COLO829 (cell line): ENCODE measurements around the gene CIDEA.
A peak's percentile ranks its signal among the peaks of the same experiment; 100 is the strongest.

Experiments
- DNase-seq: peaks from one replicate; pipeline ENCODE4 v3.0.0; 2012; ENCODE audit warnings: low spot score

CIDEA gene

DNA sequence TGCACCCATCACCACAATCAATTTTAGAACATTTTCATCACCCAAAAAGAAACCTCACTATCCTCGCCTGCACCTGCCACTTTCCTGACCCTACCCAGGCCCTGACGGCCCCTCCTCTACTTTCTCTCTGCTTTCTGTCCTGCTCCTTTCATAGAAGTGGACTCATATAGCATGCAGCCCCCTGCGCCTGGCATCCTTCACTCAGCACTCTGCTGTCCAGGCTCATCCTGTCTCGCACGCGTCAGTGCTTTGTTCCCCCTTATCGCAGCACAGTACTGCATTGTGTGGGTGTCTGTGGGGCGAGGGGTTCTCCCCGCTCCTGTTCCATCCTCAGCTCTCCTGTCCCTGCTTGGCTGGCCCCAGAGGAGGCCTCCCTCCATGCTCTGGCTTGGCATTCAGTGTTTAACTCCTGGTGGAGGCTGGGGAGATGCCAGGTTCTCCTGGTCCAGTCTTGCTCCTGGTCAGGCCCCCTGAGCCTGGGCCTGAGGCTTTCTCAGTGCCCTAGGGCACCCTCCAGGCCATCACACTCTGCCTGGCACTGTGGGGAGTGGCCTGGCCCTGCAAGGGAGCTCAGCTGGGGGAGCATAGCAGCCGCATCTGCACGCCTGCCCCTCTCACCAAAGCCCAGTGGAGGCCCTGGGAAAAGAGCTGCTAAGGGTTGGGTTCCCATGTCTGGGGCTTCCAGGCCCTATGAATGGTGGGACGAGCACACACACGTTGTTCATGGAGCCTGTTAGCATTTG, 47.3 kb downstream of the CIDEA start:
- no peak for DNase-seq

DNA sequence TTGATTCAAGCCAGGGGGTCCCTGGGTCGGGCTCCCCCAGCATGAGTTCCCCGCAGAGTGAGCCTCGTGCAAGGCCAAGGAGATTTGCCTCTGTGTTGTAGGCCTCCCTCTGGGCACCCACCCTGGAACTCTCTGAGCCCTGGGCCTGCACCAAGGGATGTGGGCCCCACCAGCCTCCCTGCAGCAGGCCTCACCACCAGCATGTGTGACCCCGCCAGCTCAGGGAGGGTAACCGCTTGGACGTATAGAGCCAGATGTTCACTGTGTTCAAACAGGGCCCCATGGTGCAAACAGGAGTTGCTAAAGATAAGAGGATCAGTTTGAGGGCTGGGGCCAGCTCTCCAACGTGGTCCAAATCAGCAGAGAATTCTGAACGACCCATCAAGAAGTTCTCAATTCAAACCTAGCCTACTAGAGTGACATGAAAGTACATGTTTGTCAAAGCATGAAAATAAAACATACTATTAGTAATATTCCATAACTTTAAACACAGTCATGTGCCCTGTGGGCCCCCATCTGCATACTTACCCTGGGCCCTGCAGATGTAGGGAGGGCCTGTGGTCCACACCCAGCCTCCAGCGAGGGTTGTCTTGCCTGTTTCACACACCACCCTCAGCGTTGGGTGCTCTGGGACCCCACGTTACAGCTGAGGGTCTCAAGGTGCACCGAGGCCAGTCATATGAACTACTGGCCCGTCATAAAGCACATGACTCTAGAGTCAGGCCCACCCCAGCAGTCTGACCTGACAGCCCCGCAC, 48.4 kb downstream of the CIDEA start:
- no peak for DNase-seq

- DNase-seq = no peak
Measured at GRCh38 chr18:12304351-12305210, 50.4 kb downstream of the CIDEA start.

- DNase-seq = no peak
Measured at GRCh38 chr18:12305211-12305610, 51.0 kb downstream of the CIDEA start.

DNA sequence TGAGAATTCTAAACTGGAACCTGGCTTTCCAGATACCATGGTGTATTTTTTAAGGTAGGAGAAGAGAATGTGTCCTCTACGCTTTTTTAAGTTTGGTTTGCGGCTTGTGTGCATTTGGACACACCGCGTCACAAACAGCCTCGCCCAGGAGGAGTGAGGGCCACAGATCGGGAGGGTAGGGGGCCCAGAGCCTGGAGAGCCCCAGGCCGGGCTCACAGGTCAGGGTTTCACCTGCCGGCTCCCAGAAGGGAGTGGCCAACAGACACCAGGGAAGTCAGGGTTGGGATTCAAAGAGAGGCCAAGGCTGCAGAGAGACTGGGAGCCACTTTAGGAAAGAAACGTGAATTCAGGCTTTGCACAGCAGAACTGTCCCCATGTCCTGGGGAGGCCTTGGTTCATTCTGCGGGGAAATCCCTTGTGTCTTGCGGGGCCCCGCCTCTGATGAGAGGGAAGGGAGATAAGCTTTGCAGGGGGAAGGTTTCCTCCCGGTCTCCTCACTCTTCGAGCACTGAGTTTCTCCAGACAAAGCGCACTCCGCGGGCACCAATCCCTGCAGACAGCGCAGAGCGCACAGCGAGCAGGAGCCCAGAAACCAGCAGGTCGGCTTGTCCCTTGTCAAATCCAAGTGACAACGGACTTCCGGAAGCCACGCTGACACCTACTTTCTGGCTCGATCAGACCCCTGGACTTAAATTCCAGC, 51.9 kb downstream of the CIDEA start:
- DNase-seq = no peak

GRCh38 chr18:12306752-12307700, 52.9 kb downstream of the CIDEA start:
- no peak for DNase-seq

DNA sequence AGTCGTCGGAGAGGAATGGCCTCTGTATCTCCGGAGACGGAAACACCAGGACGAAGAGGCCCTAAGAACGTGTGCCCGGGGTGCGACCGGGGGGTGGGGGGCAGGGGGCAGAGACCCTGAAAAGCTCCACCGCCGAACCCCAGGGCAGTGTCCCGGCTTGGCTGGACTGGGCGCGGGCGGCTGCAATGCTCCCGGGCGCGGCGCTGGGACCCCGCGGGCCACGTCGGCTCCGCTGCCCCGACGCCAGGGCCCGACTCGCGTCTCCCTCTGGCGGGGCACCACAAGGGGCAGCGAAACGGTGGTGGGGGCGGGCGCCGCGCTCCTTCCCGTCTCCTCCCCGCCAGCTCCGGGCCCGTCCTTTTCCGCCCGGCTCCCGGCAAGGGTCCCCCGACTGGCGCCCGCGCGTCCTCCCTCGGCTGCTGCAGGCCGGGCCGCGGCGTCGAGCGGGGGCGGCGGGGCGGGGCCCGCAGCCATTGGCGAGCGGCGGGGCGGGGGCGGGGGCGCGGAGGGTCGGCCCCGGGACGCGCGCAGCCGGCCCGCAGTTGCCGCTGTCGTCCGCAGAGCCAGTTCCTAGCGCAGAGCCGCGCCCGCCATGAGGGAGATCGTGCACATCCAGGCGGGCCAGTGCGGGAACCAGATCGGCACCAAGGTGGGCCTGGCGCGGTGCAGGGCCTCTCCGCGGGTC, 53.7 kb downstream of the CIDEA start, which contains the start of gene TUBB6:
Gene TUBB6, plus strand, starts transcription at position 541 of the 685 bp plus-strand sequence. Its CDS starts 52 bp downstream, at position 593.
- DNase-seq = no peak

GRCh38 chr18:12308386-12309100, 54.4 kb downstream of the CIDEA start:
- peak; percentile 46 for DNase-seq

- DNase-seq = no peak
Measured at GRCh38 chr18:12309683-12310198, 55.6 kb downstream of the CIDEA start.

DNA sequence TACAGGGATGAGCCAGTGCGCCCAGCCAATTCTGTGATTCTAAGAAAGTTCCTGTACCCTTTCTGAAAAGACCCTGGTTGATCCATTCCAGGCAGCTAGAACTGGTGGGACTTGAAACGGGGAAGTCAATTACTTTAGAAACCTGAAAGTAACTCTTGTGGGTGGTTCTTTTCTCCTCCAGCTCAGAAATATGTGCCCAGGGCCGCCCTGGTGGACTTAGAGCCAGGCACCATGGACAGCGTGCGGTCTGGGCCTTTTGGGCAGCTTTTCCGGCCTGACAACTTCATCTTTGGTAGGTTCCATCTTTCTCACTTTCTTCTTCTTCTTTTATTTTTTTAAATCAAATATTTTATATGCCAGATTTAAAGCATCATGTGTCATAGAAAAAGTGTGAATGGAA, 56.6 kb downstream of the CIDEA start:
- DNase-seq = no peak

DNA sequence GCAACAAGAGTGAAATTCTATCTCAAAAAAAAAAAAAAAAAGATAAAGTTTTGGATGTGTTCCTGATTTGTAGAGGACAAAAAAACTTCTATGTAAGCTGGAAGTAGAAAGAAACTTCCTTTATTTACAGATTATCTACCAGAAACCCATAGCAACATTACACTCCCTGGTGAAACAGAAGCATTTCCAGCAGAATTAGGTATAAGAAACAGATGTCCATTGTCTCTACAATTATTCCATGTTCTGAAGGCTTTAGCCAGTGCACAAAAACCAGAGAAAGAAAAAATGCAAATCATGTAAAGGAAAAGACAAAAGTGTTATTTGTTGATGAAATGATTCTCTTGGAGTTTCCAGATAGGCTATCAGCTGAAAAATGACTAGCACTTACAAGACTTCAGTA, 58.8 kb downstream of the CIDEA start:
- peak; percentile 73 for DNase-seq

GRCh38 chr18:12313530-12314245, 59.5 kb downstream of the CIDEA start:
- DNase-seq = no peak

GRCh38 chr18:12314591-12315305, 60.6 kb downstream of the CIDEA start:
- DNase-seq = no peak

- DNase-seq = no peak
Measured at GRCh38 chr18:12315490-12315889, 61.3 kb downstream of the CIDEA start.

- DNase-seq = no peak
Measured at GRCh38 chr18:12315911-12316310, 61.8 kb downstream of the CIDEA start.

GRCh38 chr18:12317664-12318333, 63.6 kb downstream of the CIDEA start:
- DNase-seq = no peak

- DNase-seq = no peak
Measured at GRCh38 chr18:12318334-12318697, 64.2 kb downstream of the CIDEA start.
